ENCODE measurements around the gene TMEM167B. TPM values are rescaled to one million over a fixed set of nuclear protein-coding genes. Genes with fewer than 3 reads are reported as not detected.
A peak's percentile ranks its signal among the peaks of the same experiment; 100 is the strongest.
"Not testable (repeated sequence)": the region's sequence is repeated elsewhere in the genome, so short reads cannot be mapped to it uniquely, and the experiment has no call there.

TMEM167B gene
- total RNA-seq, result 26.2 and 27.6 TPM in 2 replicates

GRCh38 chr1:109090196-109091077 lies at the start of gene TMEM167B:
TMEM167B (plus strand) TSS chr1:109090764; CDS start chr1:109090873, 109 bp downstream.
- H3K4me3 Mint-ChIP-seq, result peak within 1 kb of the TSS; percentile 92
- peak; percentile 84 for DNase-seq (ENCODE audit: low spot score)
- H3K27me3 Mint-ChIP-seq (ENCODE audit: insufficient read depth), result peaks cover 2% of the 10 kb centered on the region
- H3K4me1 Mint-ChIP-seq (ENCODE audit: low read depth), result peaks cover 21% of the 10 kb centered on the region
- H3K27ac Mint-ChIP-seq, result peak within 1 kb of the TSS; percentile 93
- H3K9me3 Mint-ChIP-seq, result no peaks in the 10 kb centered on the region
- intact Hi-C loops (cut with micrococcal nuclease), result loop anchor here (1.0 to 5.0 kb wide), 12 partner anchors 10 to 1248 kb away; partner anchors contain the start of genes CLCC1, PRPF38B, PSMA5 and RBM15
- peaks cover 24% of the 10 kb centered on the region for H3K36me3 Mint-ChIP-seq (ENCODE audit: low read depth)

- Mint-ChIP-seq H3K4me1 (ENCODE audit: low read depth) (peaks cover 11% of the 10 kb centered on the region), H3K4me3 (peak overlapping the region; percentile 91), H3K36me3 (ENCODE audit: low read depth) (no peaks in the 10 kb centered on the region), H3K27ac (peak overlapping the region; percentile 80), H3K27me3 (ENCODE audit: insufficient read depth) (no peaks in the 10 kb centered on the region), H3K9me3 (no peaks in the 10 kb centered on the region)
- no peak for DNase-seq (ENCODE audit: low spot score)
- intact Hi-C loops (cut with micrococcal nuclease), result loop anchor here (2.0 kb wide), 1 partner anchor 78 kb away; the partner anchor contains the start of gene CLCC1
Measured at GRCh38 chr1:109040989-109041620, 49.5 kb upstream of the TMEM167B start.

GRCh38 chr1:109041621-109042468 lies 48.7 kb upstream of the TMEM167B start, which contains the start of gene WDR47:
WDR47 (minus strand) TSS chr1:109042102; CDS start chr1:109023512, 18,590 bp downstream.
- H3K4me1 Mint-ChIP-seq (ENCODE audit: low read depth), result peaks cover 11% of the 10 kb centered on the region
- no peaks in the 10 kb centered on the region for H3K9me3 Mint-ChIP-seq
- H3K27me3 Mint-ChIP-seq (ENCODE audit: insufficient read depth), result no peaks in the 10 kb centered on the region
- intact Hi-C loops (cut with micrococcal nuclease), result loop anchor here (1.0 to 2.0 kb wide), 8 partner anchors 34 to 350 kb away; partner anchors contain the start of genes CLCC1, PRPF38B, SARS1 and STXBP3
- no peaks in the 10 kb centered on the region for H3K36me3 Mint-ChIP-seq (ENCODE audit: low read depth)
- H3K27ac Mint-ChIP-seq, result peak within 1 kb of the TSS; percentile 92
- peak; percentile 96 for DNase-seq (ENCODE audit: low spot score)
- H3K4me3 Mint-ChIP-seq, result peak within 1 kb of the TSS; percentile 91

GRCh38 chr1:109045595-109045994 lies 45.0 kb upstream of the TMEM167B start:
- DNase-seq (ENCODE audit: low spot score), result no peak
- Mint-ChIP-seq H3K36me3 (ENCODE audit: low read depth) (no peaks in the 10 kb centered on the region), H3K27me3 (ENCODE audit: insufficient read depth) (peaks cover 4% of the 10 kb centered on the region), H3K27ac (no peak overlapping the region), H3K4me3 (no peak overlapping the region), H3K4me1 (ENCODE audit: low read depth) (peaks cover 4% of the 10 kb centered on the region), H3K9me3 (no peaks in the 10 kb centered on the region)
- intact Hi-C loops (cut with micrococcal nuclease), result no loop called here

- Mint-ChIP-seq H3K4me1 (ENCODE audit: low read depth) (no peaks in the 10 kb centered on the region), H3K9me3 (no peaks in the 10 kb centered on the region), H3K27me3 (ENCODE audit: insufficient read depth) (peaks cover 4% of the 10 kb centered on the region), H3K4me3 (no peak overlapping the region), H3K36me3 (ENCODE audit: low read depth) (no peaks in the 10 kb centered on the region), H3K27ac (no peak overlapping the region)
- DNase-seq (ENCODE audit: low spot score), result no peak
- intact Hi-C loops (cut with micrococcal nuclease), result no loop called here
Measured at GRCh38 chr1:109046671-109047070, 43.9 kb upstream of the TMEM167B start.

GRCh38 chr1:109047339-109047738 lies 43.2 kb upstream of the TMEM167B start:
- Mint-ChIP-seq H3K27ac (no peak overlapping the region), H3K9me3 (no peaks in the 10 kb centered on the region), H3K4me3 (no peak overlapping the region), H3K27me3 (ENCODE audit: insufficient read depth) (peaks cover 6% of the 10 kb centered on the region), H3K4me1 (ENCODE audit: low read depth) (no peaks in the 10 kb centered on the region), H3K36me3 (ENCODE audit: low read depth) (no peaks in the 10 kb centered on the region)
- intact Hi-C loops (cut with micrococcal nuclease), result no loop called here
- no peak for DNase-seq (ENCODE audit: low spot score)

GRCh38 chr1:109048335-109048734 lies 42.2 kb upstream of the TMEM167B start:
- Mint-ChIP-seq H3K4me3 (no peak overlapping the region), H3K9me3 (no peaks in the 10 kb centered on the region), H3K27ac (no peak overlapping the region), H3K36me3 (ENCODE audit: low read depth) (no peaks in the 10 kb centered on the region), H3K27me3 (ENCODE audit: insufficient read depth) (peaks cover 7% of the 10 kb centered on the region), H3K4me1 (ENCODE audit: low read depth) (no peaks in the 10 kb centered on the region)
- intact Hi-C loops (cut with micrococcal nuclease), result no loop called here
- no peak for DNase-seq (ENCODE audit: low spot score)

- peaks cover 7% of the 10 kb centered on the region for H3K27me3 Mint-ChIP-seq (ENCODE audit: insufficient read depth)
- no peak for DNase-seq (ENCODE audit: low spot score)
- no peak overlapping the region for H3K27ac Mint-ChIP-seq
- H3K36me3 Mint-ChIP-seq (ENCODE audit: low read depth), result no peaks in the 10 kb centered on the region
- no peaks in the 10 kb centered on the region for H3K4me1 Mint-ChIP-seq (ENCODE audit: low read depth)
- H3K9me3 Mint-ChIP-seq, result no peaks in the 10 kb centered on the region
- intact Hi-C loops (cut with micrococcal nuclease), result no loop called here
- H3K4me3 Mint-ChIP-seq, result no peak overlapping the region
Measured at GRCh38 chr1:109050228-109050995, 40.2 kb upstream of the TMEM167B start.

GRCh38 chr1:109052145-109052544 lies 38.4 kb upstream of the TMEM167B start:
- H3K36me3 Mint-ChIP-seq (ENCODE audit: low read depth); H3K4me1 Mint-ChIP-seq (ENCODE audit: low read depth); H3K27me3 Mint-ChIP-seq (ENCODE audit: insufficient read depth); H3K27ac Mint-ChIP-seq; intact Hi-C loops (cut with micrococcal nuclease); H3K4me3 Mint-ChIP-seq; DNase-seq (ENCODE audit: low spot score); H3K9me3 Mint-ChIP-seq: not testable (repeated sequence)

- Mint-ChIP-seq H3K36me3 (ENCODE audit: low read depth) (no peaks in the 10 kb centered on the region), H3K9me3 (no peaks in the 10 kb centered on the region), H3K27ac (no peak overlapping the region), H3K4me3 (no peak overlapping the region), H3K4me1 (ENCODE audit: low read depth) (no peaks in the 10 kb centered on the region), H3K27me3 (ENCODE audit: insufficient read depth) (peaks cover 7% of the 10 kb centered on the region)
- intact Hi-C loops (cut with micrococcal nuclease), result no loop called here
- no peak for DNase-seq (ENCODE audit: low spot score)
Measured at GRCh38 chr1:109056064-109056463, 34.5 kb upstream of the TMEM167B start.

- Mint-ChIP-seq H3K9me3 (no peaks in the 10 kb centered on the region), H3K36me3 (ENCODE audit: low read depth) (peaks cover 2% of the 10 kb centered on the region), H3K27ac (no peak overlapping the region), H3K4me3 (no peak overlapping the region), H3K4me1 (ENCODE audit: low read depth) (no peaks in the 10 kb centered on the region), H3K27me3 (ENCODE audit: insufficient read depth) (peaks cover 4% of the 10 kb centered on the region)
- no peak for DNase-seq (ENCODE audit: low spot score)
- intact Hi-C loops (cut with micrococcal nuclease), result no loop called here
Measured at GRCh38 chr1:109059026-109059425, 31.5 kb upstream of the TMEM167B start.

GRCh38 chr1:109060707-109061106 lies 29.9 kb upstream of the TMEM167B start:
- peaks cover 4% of the 10 kb centered on the region for H3K27me3 Mint-ChIP-seq (ENCODE audit: insufficient read depth)
- intact Hi-C loops (cut with micrococcal nuclease), result no loop called here
- no peaks in the 10 kb centered on the region for H3K4me1 Mint-ChIP-seq (ENCODE audit: low read depth)
- no peak for DNase-seq (ENCODE audit: low spot score)
- H3K27ac Mint-ChIP-seq, result no peak overlapping the region
- H3K9me3 Mint-ChIP-seq, result no peaks in the 10 kb centered on the region
- peaks cover 7% of the 10 kb centered on the region for H3K36me3 Mint-ChIP-seq (ENCODE audit: low read depth)
- no peak overlapping the region for H3K4me3 Mint-ChIP-seq

All from activated T-helper 1 cell treated with anti-CD3 and anti-CD28 coated beads, Interleukin-12 subunit alpha, Interleukin-12 subunit beta, Interleukin-2, Interleukin-4 antibody, amounts not matched to agents 30 ng/mL and 10 ng/mL and 1 ng/mL, durations not matched to agents 14 hours and 24 hours and 36 hours (primary cell).